ENCODE measurements around the gene PIGO. TPM values are rescaled to one million over a fixed set of nuclear protein-coding genes. Genes with fewer than 3 reads are reported as not detected.

PIGO gene
- total RNA-seq, 1 donor from 2014 or later: 27.8 TPM

DNA sequence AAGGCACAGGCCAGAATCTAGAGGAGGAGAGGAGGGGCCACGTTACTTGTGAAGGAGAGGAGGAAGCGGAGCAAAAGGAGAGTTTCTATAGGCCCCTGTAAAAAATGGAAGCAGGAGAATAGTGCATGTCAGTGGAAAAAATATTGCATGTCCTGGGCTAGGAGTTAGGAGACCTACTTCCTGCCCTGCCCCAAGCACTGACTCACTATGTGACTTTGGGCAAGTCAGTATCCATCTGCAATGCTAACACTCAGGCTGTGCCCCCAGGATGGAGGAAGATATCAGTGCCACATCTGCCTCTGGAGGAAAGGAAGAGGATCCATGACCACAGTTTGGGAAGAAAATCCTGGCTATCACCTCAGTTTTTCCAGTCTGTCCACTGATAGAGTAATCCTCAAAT lies 7.0 kb downstream of the PIGO start:
- Histone ChIP-seq H3K27me3 (ENCODE audit: control insufficient read depth, insufficient read depth, low read length) (no peaks in the 10 kb centered on the region), H3K36me3 (ENCODE audit: control insufficient read depth, insufficient read depth, low read length) (no peaks in the 10 kb centered on the region)
- DNase-seq (ENCODE audit: low read depth): no peak

DNA sequence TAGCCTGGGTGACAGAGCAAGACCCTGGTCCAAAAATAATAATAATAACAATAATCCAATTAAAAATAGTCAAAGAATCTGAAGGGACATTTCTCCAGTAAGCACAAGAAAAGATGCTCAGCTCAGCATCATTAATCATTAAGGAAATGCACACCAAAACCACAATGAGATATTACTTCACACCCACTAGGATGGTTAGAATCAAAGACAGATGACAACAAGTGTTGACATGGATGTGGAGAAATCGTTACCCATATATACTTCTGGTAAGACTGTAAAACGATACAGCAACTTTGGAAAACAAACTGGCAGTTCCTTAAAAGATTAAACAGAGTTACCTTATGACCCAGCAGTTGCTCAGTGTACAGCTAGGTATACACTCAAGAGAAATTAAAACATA lies 11.3 kb downstream of the PIGO start:
- DNase-seq (ENCODE audit: low read depth): no peak
- no peaks in the 10 kb centered on the region for H3K27me3 ChIP-seq (ENCODE audit: control insufficient read depth, insufficient read depth, low read length)
- TF ChIP-seq, protein P1, sequence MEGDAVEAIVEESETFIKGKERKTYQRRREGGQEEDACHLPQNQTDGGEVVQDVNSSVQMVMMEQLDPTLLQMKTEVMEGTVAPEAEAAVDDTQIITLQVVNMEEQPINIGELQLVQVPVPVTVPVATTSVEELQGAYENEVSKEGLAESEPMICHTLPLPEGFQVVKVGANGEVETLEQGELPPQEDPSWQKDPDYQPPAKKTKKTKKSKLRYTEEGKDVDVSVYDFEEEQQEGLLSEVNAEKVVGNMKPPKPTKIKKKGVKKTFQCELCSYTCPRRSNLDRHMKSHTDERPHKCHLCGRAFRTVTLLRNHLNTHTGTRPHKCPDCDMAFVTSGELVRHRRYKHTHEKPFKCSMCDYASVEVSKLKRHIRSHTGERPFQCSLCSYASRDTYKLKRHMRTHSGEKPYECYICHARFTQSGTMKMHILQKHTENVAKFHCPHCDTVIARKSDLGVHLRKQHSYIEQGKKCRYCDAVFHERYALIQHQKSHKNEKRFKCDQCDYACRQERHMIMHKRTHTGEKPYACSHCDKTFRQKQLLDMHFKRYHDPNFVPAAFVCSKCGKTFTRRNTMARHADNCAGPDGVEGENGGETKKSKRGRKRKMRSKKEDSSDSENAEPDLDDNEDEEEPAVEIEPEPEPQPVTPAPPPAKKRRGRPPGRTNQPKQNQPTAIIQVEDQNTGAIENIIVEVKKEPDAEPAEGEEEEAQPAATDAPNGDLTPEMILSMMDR (IDR thresholded peaks at IDR 0.05; ENCODE audit: insufficient read depth, low read length, poor library complexity, severe bottlenecking): no peak

More for the DNA sequence above, 7.0 kb downstream of the PIGO start:
- TF ChIP-seq, protein P1 (IDR thresholded peaks at IDR 0.05; ENCODE audit: insufficient read depth, low read length, poor library complexity, severe bottlenecking): no peak
- no peak overlapping the region for H3K4me3 ChIP-seq (ENCODE audit: low read depth, low read length)

DNA sequence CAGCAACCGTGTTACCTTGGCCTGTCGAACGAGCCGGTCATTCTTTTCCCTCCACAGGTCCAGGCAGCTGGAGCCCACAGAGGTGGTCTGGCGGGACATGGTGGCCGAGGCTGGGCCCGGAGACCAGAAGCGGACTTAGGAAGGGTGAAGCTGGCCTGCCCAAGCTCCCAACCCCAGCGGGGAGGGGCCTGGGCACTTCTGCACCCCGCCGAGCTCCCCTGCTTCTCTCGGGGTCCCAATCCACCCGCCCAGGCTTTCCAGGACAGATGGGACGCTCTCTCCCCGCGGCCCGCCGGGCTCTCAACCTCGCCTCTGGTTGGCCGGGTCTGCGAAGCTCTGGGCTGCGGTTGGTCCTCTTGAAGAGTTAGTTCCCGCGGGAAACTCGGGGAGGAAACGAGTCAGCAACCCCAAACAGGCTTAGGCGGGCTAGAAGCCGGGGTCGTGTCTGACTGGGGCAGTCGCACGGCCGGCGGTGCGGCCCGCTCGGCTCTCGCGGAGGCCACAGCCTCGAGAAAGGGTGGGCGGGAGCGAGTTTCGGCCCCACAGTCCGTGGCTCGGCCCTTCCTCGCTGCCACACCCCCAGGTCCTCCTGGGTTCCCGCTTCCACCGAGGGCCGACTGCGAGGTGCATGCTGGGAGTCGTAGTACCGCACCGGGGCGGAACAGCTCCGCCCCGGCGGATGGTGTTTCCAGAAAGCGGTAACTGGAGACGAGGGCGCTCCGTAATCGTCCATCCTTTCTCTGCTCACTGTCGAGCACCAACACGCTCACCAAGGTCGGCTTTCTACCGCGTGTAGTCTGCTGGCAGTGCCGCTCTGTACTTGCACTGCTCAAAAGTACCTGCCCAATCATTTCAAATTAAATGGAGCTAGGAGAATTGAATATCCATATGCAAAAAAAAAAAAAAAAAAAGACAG lies 16.7 kb downstream of the PIGO start, which contains the start of gene FANCG:
Gene FANCG (minus strand): TSS at position 517 of the 916 bp plus-strand sequence. CDS start 418 bp downstream, at position 99.
- peak within 1 kb of the TSS; percentile 66 for H3K4me3 ChIP-seq (ENCODE audit: low read depth, low read length)
- TF ChIP-seq, protein P1 (IDR thresholded peaks at IDR 0.05; ENCODE audit: insufficient read depth, low read length, poor library complexity, severe bottlenecking): no peak
- H3K36me3 ChIP-seq (ENCODE audit: control insufficient read depth, insufficient read depth, low read length): no peaks in the 10 kb centered on the region
- no peaks in the 10 kb centered on the region for H3K27me3 ChIP-seq (ENCODE audit: control insufficient read depth, insufficient read depth, low read length)
- DNase-seq (ENCODE audit: low read depth): peak; percentile 67

More for the DNA sequence above, 11.3 kb downstream of the PIGO start:
- Histone ChIP-seq H3K4me3 (ENCODE audit: low read depth, low read length) (no peak overlapping the region), H3K36me3 (ENCODE audit: control insufficient read depth, insufficient read depth, low read length) (no peaks in the 10 kb centered on the region)

DNA sequence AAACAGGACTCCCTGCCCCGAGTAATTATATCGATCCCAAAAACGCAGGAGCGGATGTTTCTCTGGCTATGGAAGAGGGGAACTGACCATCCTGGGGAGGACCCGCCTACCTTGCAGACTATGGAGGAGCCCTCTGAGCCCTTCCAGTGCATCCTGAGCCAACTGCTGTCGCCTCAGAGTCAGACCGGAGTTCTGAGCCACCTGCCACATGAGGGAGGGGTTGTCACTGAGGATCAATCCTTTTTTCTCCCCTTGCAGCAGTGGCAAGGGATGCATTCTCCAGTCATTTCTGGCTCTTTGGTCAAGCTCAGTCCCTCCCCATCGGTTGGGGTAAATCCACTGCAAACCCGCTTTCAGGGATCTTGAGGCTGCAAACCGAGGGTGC lies 17.4 kb downstream of the PIGO start:
- H3K27me3 ChIP-seq (ENCODE audit: control insufficient read depth, insufficient read depth, low read length): no peaks in the 10 kb centered on the region
- no peaks in the 10 kb centered on the region for H3K36me3 ChIP-seq (ENCODE audit: control insufficient read depth, insufficient read depth, low read length)
- TF ChIP-seq, protein P1 (IDR thresholded peaks at IDR 0.05; ENCODE audit: insufficient read depth, low read length, poor library complexity, severe bottlenecking): no peak
- no peak for DNase-seq (ENCODE audit: low read depth)
- peak overlapping the region; percentile 66 for H3K4me3 ChIP-seq (ENCODE audit: low read depth, low read length)

DNA sequence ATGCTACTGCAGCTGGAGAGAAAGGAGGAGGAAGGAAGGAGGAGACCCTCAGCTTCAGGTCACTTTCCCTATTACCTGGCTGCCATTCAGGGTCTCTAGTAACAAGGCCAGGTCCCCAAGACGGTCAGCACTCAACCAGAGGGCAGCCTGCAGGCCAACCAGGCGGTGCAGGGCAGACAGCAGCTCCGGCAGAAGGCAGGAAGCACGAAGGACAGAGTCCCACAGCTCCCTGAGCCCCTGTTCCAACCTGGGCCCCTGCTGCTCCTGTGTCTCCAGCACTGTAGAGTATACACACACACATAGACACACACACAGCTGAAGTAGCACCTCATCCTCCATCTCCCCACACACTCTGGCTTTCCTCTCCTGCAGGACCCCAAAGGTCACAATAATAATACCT lies 18.3 kb downstream of the PIGO start:
- no peak overlapping the region for H3K4me3 ChIP-seq (ENCODE audit: low read depth, low read length)
- H3K36me3 ChIP-seq (ENCODE audit: control insufficient read depth, insufficient read depth, low read length): no peaks in the 10 kb centered on the region
- no peaks in the 10 kb centered on the region for H3K27me3 ChIP-seq (ENCODE audit: control insufficient read depth, insufficient read depth, low read length)
- TF ChIP-seq, protein P1 (IDR thresholded peaks at IDR 0.05; ENCODE audit: insufficient read depth, low read length, poor library complexity, severe bottlenecking): no peak
- DNase-seq (ENCODE audit: low read depth): no peak

Data from kidney epithelial cell (primary cell).